HCT116 (cell line): Measurements from ENCODE around the gene STAMBPL1. TPM values are rescaled to one million over a fixed set of nuclear protein-coding genes. Genes with fewer than 3 reads are reported as not detected.

ENCODE experiments used
- ATAC-seq: fragments of 200-7000 bp; cut with Tn5 transposase; 2 replicates; pipeline ENCODE4 v1.9.1; 2020; ENCODE audit warnings: mild to moderate bottlenecking, moderate library complexity
- BruUV-seq: library from RNA; stranded (reverse); fragments of 400-500 nt; replicated peaks from 2 replicates; lab custom pipeline; 2021; lab: Mats Ljungman, UMichigan
- CTCF ChIA-PET: fragments of 300-600 bp; sonication (Branson Sonifier 250); formaldehyde crosslinking; loops from one replicate; lab custom pipeline; 2021; ENCODE audit warnings: antibody characterized with exemption; lab: Charles Lee
- POLR2A ChIA-PET: fragments of 300-600, 350-600 bp; sonication (Branson Sonifier 250); formaldehyde crosslinking; loops from one replicate; lab custom pipeline; 2021; ENCODE audit warnings: antibody characterized with exemption; lab: Charles Lee
- RAD21 ChIA-PET, 2 experiments: fragments of 300-600 bp; sonication (Branson Sonifier 250); formaldehyde crosslinking; loops; one replicate each; lab custom pipeline; 2023; ENCODE audit warnings: low total read pairs in 2 of 2; ENCODE audit not compliant: uncharacterized antibody in 2 of 2, unreplicated experiment in 2 of 2, low non-redundant PET in 1 of 2; lab: Charles Lee
- DNase-seq: peaks from one replicate; pipeline ENCODE4 v3.0.0-alpha.2; 2010; ENCODE audit warnings: low read depth, low spot score
- H2AFZ ChIP-seq: fragments of 200-600 bp; shearing (Covaris generic), sonication (generic); 2 replicates; pipeline ENCODE4 v1.6.1; 2017; ENCODE audit warnings: low read depth, mixed run types, mixed read lengths, antibody characterized with exemption, low read length; ENCODE audit not compliant: poor library complexity, severe bottlenecking
- H3K27ac ChIP-seq: 2 replicates; pipeline ENCODE4 v1.5.1; 2012; ENCODE audit warnings: low read depth, low read length
- H3K27me3 ChIP-seq: fragments of 200-600 bp; sonication (generic); 2 replicates; pipeline ENCODE4 v1.6.1; 2016; ENCODE audit warnings: mixed run types, low read length, mixed read lengths; ENCODE audit not compliant: insufficient read depth
- H3K36me3 ChIP-seq, 2 experiments: fragments of 200-500 bp in 1 of 2; fragments of 200-600 bp in 1 of 2; sonication (Bioruptor generic) in 1 of 2; sonication (generic) in 1 of 2; 2 replicates each; pipeline versions ENCODE4 v1.5.1 to v1.6.1; 2014 to 2016; ENCODE audit warnings: low read length in 2 of 2, inconsistent platforms in 1 of 2, mixed read lengths in 1 of 2, mixed run types in 1 of 2; ENCODE audit not compliant: insufficient read depth in 2 of 2, control insufficient read depth in 1 of 2
- H3K4me1 ChIP-seq, 2 experiments: fragments of 200-600 bp in 1 of 2; sonication (generic) in 1 of 2; 2 replicates each; pipeline versions ENCODE4 v1.5.1 to v1.6.1; 2012 to 2017; ENCODE audit warnings: low read length in 2 of 2, inconsistent platforms in 1 of 2, mild to moderate bottlenecking in 1 of 2, mixed read lengths in 1 of 2, mixed run types in 1 of 2, moderate library complexity in 1 of 2; ENCODE audit not compliant: insufficient read depth in 2 of 2, control insufficient read depth in 1 of 2
- H3K4me2 ChIP-seq: fragments of 200-600 bp; sonication (generic); 2 replicates; pipeline ENCODE4 v1.6.1; 2017; ENCODE audit warnings: mixed run types, low read length, mixed read lengths
- H3K4me3 ChIP-seq, 2 experiments: fragments of 200-600 bp in 1 of 2; sonication (generic) in 1 of 2; replicated peaks in 1 of 2; 2 replicates each; pipeline ENCODE4 v1.5.1; 2011 to 2016; ENCODE audit warnings: low read length in 2 of 2, control low read depth in 1 of 2, low read depth in 1 of 2, mild to moderate bottlenecking in 1 of 2, mixed read lengths in 1 of 2, mixed run types in 1 of 2
- H3K79me2 ChIP-seq: fragments of 200-600 bp; sonication (generic); 2 replicates; pipeline ENCODE4 v1.6.1; 2017; ENCODE audit warnings: mild to moderate bottlenecking, mixed run types, low read length, moderate library complexity, mixed read lengths; ENCODE audit not compliant: insufficient read depth
- H3K9ac ChIP-seq: fragments of 200-600 bp; sonication (generic); 2 replicates; pipeline ENCODE4 v1.6.1; 2016; ENCODE audit warnings: low read length, mixed read lengths
- H3K9me2 ChIP-seq: fragments of 200-600 bp; sonication (generic), shearing (Covaris generic); 2 replicates; pipeline ENCODE4 v1.6.1; 2017; ENCODE audit warnings: mixed run types, mild to moderate bottlenecking, moderate library complexity; ENCODE audit not compliant: insufficient read depth
- H3K9me3 ChIP-seq, 2 experiments: fragments of 200-500 bp in 1 of 2; fragments of 200-600 bp in 1 of 2; sonication (Bioruptor generic) in 1 of 2; sonication (generic) in 1 of 2; 2 replicates each; pipeline ENCODE4 v1.6.1; 2014 to 2017; ENCODE audit warnings: low read length in 2 of 2, mixed read lengths in 2 of 2, inconsistent platforms in 1 of 2, low read depth in 1 of 2, mild to moderate bottlenecking in 1 of 2, mixed run types in 1 of 2, moderate library complexity in 1 of 2; ENCODE audit not compliant: control insufficient read depth in 1 of 2, insufficient read depth in 1 of 2
- H4K20me1 ChIP-seq: fragments of 200-600 bp; sonication (generic), shearing (Covaris generic); 2 replicates; pipeline ENCODE4 v1.6.1; 2017; ENCODE audit warnings: mixed run types, mild to moderate bottlenecking, moderate library complexity; ENCODE audit not compliant: insufficient read depth
- CBX3 ChIP-seq: IDR thresholded peaks from 2 replicates; pipeline ENCODE4 v1.6.1; 2012; ENCODE audit warnings: low read depth
- CEBPB ChIP-seq: IDR thresholded peaks from 2 replicates; pipeline ENCODE4 v1.6.1; 2012; ENCODE audit warnings: low read depth
- EGR1 ChIP-seq: IDR thresholded peaks from 2 replicates; pipeline ENCODE4 v1.6.1; 2012; ENCODE audit warnings: low read depth
- ELF1 ChIP-seq: IDR thresholded peaks from 2 replicates; pipeline ENCODE4 v1.6.1; 2012; ENCODE audit warnings: low read depth, borderline replicate concordance
- EZH2phosphoT487 ChIP-seq: fragments of 200-600 bp; IDR thresholded peaks from 2 replicates; pipeline ENCODE4 v1.6.1; 2018; ENCODE audit warnings: antibody characterized with exemption, borderline replicate concordance
- FOSL1 ChIP-seq: IDR thresholded peaks from 2 replicates; pipeline ENCODE4 v1.6.1; 2012; ENCODE audit warnings: low read depth
- JUND ChIP-seq: IDR thresholded peaks from 2 replicates; pipeline ENCODE4 v1.6.1; 2012
- SIN3A ChIP-seq: IDR thresholded peaks from 2 replicates; pipeline ENCODE4 v1.6.1; 2012; ENCODE audit warnings: low read depth
- SP1 ChIP-seq: IDR thresholded peaks from 2 replicates; pipeline ENCODE4 v1.6.1; 2012; ENCODE audit warnings: low read depth
- SRF ChIP-seq: IDR thresholded peaks from 2 replicates; pipeline ENCODE4 v1.6.1; 2012; ENCODE audit warnings: low read depth
- TCF7L2 ChIP-seq: IDR thresholded peaks from 2 replicates; pipeline ENCODE4 v1.7.0; 2011; ENCODE audit warnings: borderline replicate concordance, inconsistent platforms; ENCODE audit not compliant: insufficient read depth, insufficient read length; ENCODE audit errors: extremely low read depth
- intact Hi-C: fragments of 100-400 bp; cut with micrococcal nuclease; formaldehyde crosslinking; loops from 2 replicates; pipeline ENCODE4 v1.10.0; 2022
- total RNA-seq: library from RNA; stranded (reverse); gene quantifications from one replicate; pipeline ENCODE4 v1.2.1, GENCODE V29; 2021; ENCODE audit not compliant: unreplicated experiment
- TF ChIP-seq, protein P1 (sequence below), 3 experiments: fragments of 200-600 bp in 1 of 3; sonication (generic) in 1 of 3; IDR thresholded peaks in 2 of 3; conservative IDR thresholded peaks in 1 of 3; 2 replicates each; pipeline ENCODE4 v1.5.1; 2012 to 2017; ENCODE audit warnings: low read depth in 2 of 3, low read length in 2 of 3, antibody characterized with exemption in 1 of 3, borderline replicate concordance in 1 of 3, control low read depth in 1 of 3, mild to moderate bottlenecking in 1 of 3, mixed read lengths in 1 of 3, mixed run types in 1 of 3, moderate library complexity in 1 of 3; ENCODE audit not compliant: insufficient read depth in 1 of 3
- TF ChIP-seq, protein P2 (sequence below): IDR thresholded peaks from 2 replicates; pipeline ENCODE4 v1.6.1; 2011; ENCODE audit warnings: mild to moderate bottlenecking, low read length, moderate library complexity; ENCODE audit not compliant: insufficient replicate concordance; ENCODE audit errors: extremely low read depth
- TF ChIP-seq, protein P3 (sequence below): IDR thresholded peaks from 2 replicates; pipeline ENCODE4 v1.6.1; 2012; ENCODE audit warnings: low read depth

Gene STAMBPL1
- total RNA-seq, 1 experiment from 2014 or later: 11.0 TPM

DNA sequence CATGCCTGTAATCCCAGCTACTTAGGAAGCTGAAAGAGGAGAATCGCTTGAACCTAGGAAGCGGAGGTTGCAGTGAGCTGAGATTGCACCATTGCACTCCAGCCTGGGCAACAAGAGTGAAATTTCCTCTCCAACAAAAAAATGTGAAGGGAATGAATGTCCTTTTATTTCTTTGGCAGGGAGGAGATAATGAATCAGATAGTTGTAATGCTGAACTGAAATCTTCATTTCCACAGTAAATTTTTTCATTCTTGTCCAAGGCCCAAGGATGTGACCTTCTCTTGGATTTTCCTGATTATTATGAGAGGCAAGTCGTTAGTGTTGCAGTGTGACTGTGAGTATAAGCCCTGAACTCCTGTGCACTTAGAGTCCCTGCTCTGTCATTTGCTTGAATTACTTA, 13.6 kb downstream of the STAMBPL1 start:
- Histone ChIP-seq H2AFZ (no peak overlapping the region), H3K9me2 (no peaks in the 10 kb centered on the region), H3K36me3 (no peaks in the 10 kb centered on the region), H3K9ac (no peak overlapping the region), H3K27ac (no peak overlapping the region), H3K9me3 (no peaks in the 10 kb centered on the region), H3K4me2 (no peak overlapping the region), H3K4me3 (no peak overlapping the region), H3K4me1 (peaks cover 29 to 64% of the 10 kb centered on the region in 2 experiments), H3K27me3 (no peaks in the 10 kb centered on the region), H4K20me1 (no peaks in the 10 kb centered on the region), H3K79me2 (peaks cover 4% of the 10 kb centered on the region)
- no peak for DNase-seq
- intact Hi-C loops: no loop called here
- TF ChIP-seq CBX3 (no peak), JUND (no peak), CEBPB (no peak), ELF1 (no peak), SRF (no peak), SP1 (no peak), EZH2phosphoT487 (no peak), SIN3A (no peak), EGR1 (no peak), TCF7L2 (no peak), FOSL1 (no peak)
- TF ChIP-seq, protein P1, sequence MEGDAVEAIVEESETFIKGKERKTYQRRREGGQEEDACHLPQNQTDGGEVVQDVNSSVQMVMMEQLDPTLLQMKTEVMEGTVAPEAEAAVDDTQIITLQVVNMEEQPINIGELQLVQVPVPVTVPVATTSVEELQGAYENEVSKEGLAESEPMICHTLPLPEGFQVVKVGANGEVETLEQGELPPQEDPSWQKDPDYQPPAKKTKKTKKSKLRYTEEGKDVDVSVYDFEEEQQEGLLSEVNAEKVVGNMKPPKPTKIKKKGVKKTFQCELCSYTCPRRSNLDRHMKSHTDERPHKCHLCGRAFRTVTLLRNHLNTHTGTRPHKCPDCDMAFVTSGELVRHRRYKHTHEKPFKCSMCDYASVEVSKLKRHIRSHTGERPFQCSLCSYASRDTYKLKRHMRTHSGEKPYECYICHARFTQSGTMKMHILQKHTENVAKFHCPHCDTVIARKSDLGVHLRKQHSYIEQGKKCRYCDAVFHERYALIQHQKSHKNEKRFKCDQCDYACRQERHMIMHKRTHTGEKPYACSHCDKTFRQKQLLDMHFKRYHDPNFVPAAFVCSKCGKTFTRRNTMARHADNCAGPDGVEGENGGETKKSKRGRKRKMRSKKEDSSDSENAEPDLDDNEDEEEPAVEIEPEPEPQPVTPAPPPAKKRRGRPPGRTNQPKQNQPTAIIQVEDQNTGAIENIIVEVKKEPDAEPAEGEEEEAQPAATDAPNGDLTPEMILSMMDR (IDR thresholded peaks at IDR 0.05 in 2 of 3, conservative IDR thresholded peaks at IDR 0.05 in 1 of 3; ENCODE audit: borderline replicate concordance in 1 of 3, insufficient read depth in 1 of 3, low read depth in 2 of 3, low read length in 2 of 3): no peak
- TF ChIP-seq, protein P2, sequence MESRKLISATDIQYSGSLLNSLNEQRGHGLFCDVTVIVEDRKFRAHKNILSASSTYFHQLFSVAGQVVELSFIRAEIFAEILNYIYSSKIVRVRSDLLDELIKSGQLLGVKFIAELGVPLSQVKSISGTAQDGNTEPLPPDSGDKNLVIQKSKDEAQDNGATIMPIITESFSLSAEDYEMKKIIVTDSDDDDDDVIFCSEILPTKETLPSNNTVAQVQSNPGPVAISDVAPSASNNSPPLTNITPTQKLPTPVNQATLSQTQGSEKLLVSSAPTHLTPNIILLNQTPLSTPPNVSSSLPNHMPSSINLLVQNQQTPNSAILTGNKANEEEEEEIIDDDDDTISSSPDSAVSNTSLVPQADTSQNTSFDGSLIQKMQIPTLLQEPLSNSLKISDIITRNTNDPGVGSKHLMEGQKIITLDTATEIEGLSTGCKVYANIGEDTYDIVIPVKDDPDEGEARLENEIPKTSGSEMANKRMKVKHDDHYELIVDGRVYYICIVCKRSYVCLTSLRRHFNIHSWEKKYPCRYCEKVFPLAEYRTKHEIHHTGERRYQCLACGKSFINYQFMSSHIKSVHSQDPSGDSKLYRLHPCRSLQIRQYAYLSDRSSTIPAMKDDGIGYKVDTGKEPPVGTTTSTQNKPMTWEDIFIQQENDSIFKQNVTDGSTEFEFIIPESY: no peak
- TF ChIP-seq, protein P3, sequence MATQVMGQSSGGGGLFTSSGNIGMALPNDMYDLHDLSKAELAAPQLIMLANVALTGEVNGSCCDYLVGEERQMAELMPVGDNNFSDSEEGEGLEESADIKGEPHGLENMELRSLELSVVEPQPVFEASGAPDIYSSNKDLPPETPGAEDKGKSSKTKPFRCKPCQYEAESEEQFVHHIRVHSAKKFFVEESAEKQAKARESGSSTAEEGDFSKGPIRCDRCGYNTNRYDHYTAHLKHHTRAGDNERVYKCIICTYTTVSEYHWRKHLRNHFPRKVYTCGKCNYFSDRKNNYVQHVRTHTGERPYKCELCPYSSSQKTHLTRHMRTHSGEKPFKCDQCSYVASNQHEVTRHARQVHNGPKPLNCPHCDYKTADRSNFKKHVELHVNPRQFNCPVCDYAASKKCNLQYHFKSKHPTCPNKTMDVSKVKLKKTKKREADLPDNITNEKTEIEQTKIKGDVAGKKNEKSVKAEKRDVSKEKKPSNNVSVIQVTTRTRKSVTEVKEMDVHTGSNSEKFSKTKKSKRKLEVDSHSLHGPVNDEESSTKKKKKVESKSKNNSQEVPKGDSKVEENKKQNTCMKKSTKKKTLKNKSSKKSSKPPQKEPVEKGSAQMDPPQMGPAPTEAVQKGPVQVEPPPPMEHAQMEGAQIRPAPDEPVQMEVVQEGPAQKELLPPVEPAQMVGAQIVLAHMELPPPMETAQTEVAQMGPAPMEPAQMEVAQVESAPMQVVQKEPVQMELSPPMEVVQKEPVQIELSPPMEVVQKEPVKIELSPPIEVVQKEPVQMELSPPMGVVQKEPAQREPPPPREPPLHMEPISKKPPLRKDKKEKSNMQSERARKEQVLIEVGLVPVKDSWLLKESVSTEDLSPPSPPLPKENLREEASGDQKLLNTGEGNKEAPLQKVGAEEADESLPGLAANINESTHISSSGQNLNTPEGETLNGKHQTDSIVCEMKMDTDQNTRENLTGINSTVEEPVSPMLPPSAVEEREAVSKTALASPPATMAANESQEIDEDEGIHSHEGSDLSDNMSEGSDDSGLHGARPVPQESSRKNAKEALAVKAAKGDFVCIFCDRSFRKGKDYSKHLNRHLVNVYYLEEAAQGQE: no peak
- CTCF ChIA-PET: no interaction called here
- ATAC-seq: no peak
- POLR2A ChIA-PET: no interaction called here
- no TSS peak for BruUV-seq
- RAD21 ChIA-PET: no interaction called here
